HepG2 (cell line): ENCODE results near the gene CHN2. TPM values are rescaled to one million over a fixed set of nuclear protein-coding genes. Genes with fewer than 3 reads are reported as not detected.

Source experiments
- ATAC-seq: fragments of 200-7000 bp; cut with Tn5 transposase; 3 replicates; pipeline ENCODE4 v1.9.1; 2020; ENCODE audit warnings: mild to moderate bottlenecking, moderate library complexity
- BruUV-seq: library from RNA; stranded (reverse); fragments of 400-500 nt; replicated peaks from 2 replicates; lab custom pipeline; 2021; lab: Mats Ljungman, UMichigan
- CTCF ChIA-PET: fragments of 300-600 bp; formaldehyde crosslinking; extraction: SDS; loops from one replicate; lab custom pipeline; 2021; ENCODE audit warnings: low total read pairs, inconsistent platforms, low intra/inter-chr PET ratio; lab: Yijun Ruan, JAX
- POLR2A ChIA-PET: fragments of 350-600 bp; sonication (Branson Sonifier 250); formaldehyde crosslinking; loops from one replicate; lab custom pipeline; 2020; ENCODE audit warnings: antibody characterized with exemption, inconsistent platforms; lab: Yijun Ruan, JAX
- DNase-seq: peaks from one replicate; pipeline ENCODE4 v3.0.0-alpha.2; 2015; ENCODE audit warnings: low spot score
- FAIRE-seq: peaks from 3 replicates; lab custom pipeline; 2011; peaks lifted over from hg19 to GRCh38; lab: Jason Lieb, UNC
- H2AFZ ChIP-seq: one replicate; pipeline ENCODE4 v1.6.1; 2011; ENCODE audit warnings: low read length, inconsistent platforms
- H3K27ac ChIP-seq: fragments of 300-600 bp; 3 replicates; pipeline ENCODE4 v1.8.0; 2011; ENCODE audit warnings: mixed run types, mild to moderate bottlenecking, mixed read lengths, low read length, inconsistent platforms; ENCODE audit not compliant: insufficient read depth; ENCODE audit errors: extremely low read length
- H3K27me3 ChIP-seq, 2 experiments: fragments of 200-600 bp in 1 of 2; 2 replicates in 1 of 2; 3 replicates in 1 of 2; pipeline versions ENCODE4 v1.6.0 to v1.8.0; 2011; ENCODE audit warnings: low read length in 2 of 2, mild to moderate bottlenecking in 2 of 2, moderate library complexity in 2 of 2, inconsistent platforms in 1 of 2; ENCODE audit not compliant: insufficient read depth in 2 of 2, control insufficient read depth in 1 of 2
- H3K36me3 ChIP-seq, 2 experiments: fragments of 200-600 bp in 1 of 2; replicated peaks in 1 of 2; 2 replicates in 1 of 2; 3 replicates in 1 of 2; pipeline versions ENCODE4 v1.5.1 to v1.8.0; 2011; ENCODE audit warnings: low read length in 2 of 2, inconsistent platforms in 1 of 2; ENCODE audit not compliant: insufficient read depth in 2 of 2, control insufficient read depth in 1 of 2
- H3K4me1 ChIP-seq: 2 replicates; pipeline ENCODE4 v1.5.1; 2012; ENCODE audit warnings: low read length, inconsistent platforms; ENCODE audit not compliant: insufficient read depth
- H3K4me2 ChIP-seq: 2 replicates; pipeline ENCODE4 v1.6.0; 2011; ENCODE audit warnings: low read depth, low read length, inconsistent platforms
- H3K4me3 ChIP-seq, 3 experiments: fragments of 200-600 bp in 1 of 3; sonication (generic), shearing (Covaris generic) in 1 of 3; replicated peaks in 1 of 3; 2 replicates each; pipeline ENCODE4 v1.5.1; 2011 to 2016; ENCODE audit warnings: low read length in 3 of 3, inconsistent platforms in 2 of 3, low read depth in 2 of 3, mild to moderate bottlenecking in 2 of 3, control low read depth in 1 of 3, mixed read lengths in 1 of 3; ENCODE audit not compliant: insufficient read depth in 1 of 3
- H3K79me2 ChIP-seq: one replicate; pipeline ENCODE4 v1.6.1; 2011; ENCODE audit warnings: low read length, inconsistent platforms; ENCODE audit not compliant: insufficient read depth
- H3K9ac ChIP-seq: 2 replicates; pipeline ENCODE4 v1.6.0; 2011; ENCODE audit warnings: mild to moderate bottlenecking, low read depth, low read length, inconsistent platforms; ENCODE audit not compliant: insufficient read depth
- H3K9me3 ChIP-seq: 2 replicates; pipeline ENCODE4 v1.5.1; 2012; ENCODE audit warnings: mild to moderate bottlenecking, low read length
- H4K20me1 ChIP-seq: 2 replicates; pipeline ENCODE4 v1.6.0; 2011; ENCODE audit warnings: inconsistent platforms, mild to moderate bottlenecking, low read length, moderate library complexity; ENCODE audit not compliant: insufficient read depth
- BRD4 ChIP-seq: sonication (generic); formaldehyde crosslinking; IDR thresholded peaks from 2 replicates; pipeline ENCODE4 v1.4.0; 2020; ENCODE audit warnings: missing genetic modification reagents
- CBFB ChIP-seq: sonication (generic); formaldehyde crosslinking; IDR thresholded peaks from 2 replicates; pipeline ENCODE4 v1.4.0; 2020; ENCODE audit warnings: missing genetic modification reagents
- MATR3 ChIP-seq: sonication (generic); formaldehyde crosslinking; IDR thresholded peaks from 2 replicates; pipeline ENCODE4 v1.4.0; 2020; ENCODE audit warnings: missing genetic modification reagents
- NCOA2 ChIP-seq: sonication (generic); formaldehyde crosslinking; IDR thresholded peaks from 2 replicates; pipeline ENCODE4 v1.8.0; 2022; ENCODE audit warnings: inconsistent platforms
- SOX13 ChIP-seq, 3 experiments: fragments of 450-650 bp in 1 of 3; sonication (generic) in 1 of 3; formaldehyde crosslinking in 1 of 3; IDR thresholded peaks in 2 of 3; conservative IDR thresholded peaks in 1 of 3; 2 replicates each; pipeline versions ENCODE4 v1.5.0 to v1.6.1; 2016 to 2020; ENCODE audit warnings: antibody characterized with exemption in 1 of 3, mild to moderate bottlenecking in 1 of 3, missing compliant biosample characterization in 1 of 3, missing genetic modification reagents in 1 of 3, moderate library complexity in 1 of 3
- TARDBP ChIP-seq: sonication (generic); formaldehyde crosslinking; IDR thresholded peaks from 2 replicates; pipeline ENCODE4 v1.8.0; 2022; ENCODE audit warnings: mild to moderate bottlenecking, missing genetic modification reagents
- ZFYVE20 ChIP-seq: sonication (generic); formaldehyde crosslinking; IDR thresholded peaks from 2 replicates; pipeline ENCODE4 v1.8.0; 2023; ENCODE audit warnings: low read depth, mild to moderate bottlenecking, moderate library complexity, missing genetic modification reagents, borderline replicate concordance
- ZNF496 ChIP-seq: sonication (generic); formaldehyde crosslinking; IDR thresholded peaks from 2 replicates; pipeline ENCODE4 v1.8.1; 2023; ENCODE audit warnings: mild to moderate bottlenecking, moderate library complexity, missing genetic modification reagents; ENCODE audit not compliant: insufficient replicate concordance
- WGBS: methylation state at CpG from one replicate; pipeline ENCODE4 v1.1.6; 2017; ENCODE audit warnings: low lambda C conversion rate; 5-methylcytosine and 5-hydroxymethylcytosine counted together
- in situ Hi-C: cut with HindIII; loops from 2 replicates; pipeline ENCODE4 v1.10.0; 2017; ENCODE audit warnings: low pct_unique_long_range_greater_than_20kb; ENCODE audit not compliant: extremely low pct_ligation_motif_present
- intact Hi-C: fragments of 100-400 bp; cut with micrococcal nuclease; formaldehyde crosslinking; loops from one replicate; pipeline ENCODE4 v1.10.0; 2022; ENCODE audit not compliant: unreplicated experiment
- polyA plus RNA-seq, 8 experiments: library from polyadenylated mRNA; depleted of rRNA in 3 of 8; stranded (reverse) in 7 of 8; unstranded in 1 of 8; fragments of >200 nt; fragmentation: Illumina TruSeq in 4 of 8; extraction: Trizol in 4 of 8; gene quantifications; 2 replicates each; pipeline versions ENCODE4 v1.2.1 to v1.2.3, GENCODE V29; 2011 to 2016; ENCODE audit warnings: low read depth in 4 of 8, missing spikeins in 1 of 8, mixed read lengths in 1 of 8; ENCODE audit not compliant: insufficient read depth in 1 of 8
- total RNA-seq, 5 experiments: library from RNA; depleted of rRNA; stranded (reverse); fragments of >200 nt; fragmentation: Illumina TruSeq; extraction: Trizol; gene quantifications; 2 replicates each; pipeline ENCODE4 v1.2.3, GENCODE V29; 2016; ENCODE audit warnings: low read depth in 1 of 5
- TF ChIP-seq, protein P1 (sequence below): sonication (generic); formaldehyde crosslinking; IDR thresholded peaks from 2 replicates; pipeline ENCODE4 v1.8.0; 2022; ENCODE audit warnings: missing genetic modification reagents, low read depth, mild to moderate bottlenecking, borderline replicate concordance
- TF ChIP-seq, protein P2 (sequence below): sonication (generic); formaldehyde crosslinking; IDR thresholded peaks from 2 replicates; pipeline ENCODE4 v1.8.1; 2023; ENCODE audit warnings: missing genetic modification reagents, mild to moderate bottlenecking, borderline replicate concordance
- TF ChIP-seq, protein P3 (sequence below): sonication (generic); formaldehyde crosslinking; IDR thresholded peaks from 2 replicates; pipeline ENCODE4 v1.5.1; 2020; ENCODE audit warnings: missing genetic modification reagents, mild to moderate bottlenecking, borderline replicate concordance
- TF ChIP-seq, protein P4 (sequence below): sonication (generic); formaldehyde crosslinking; IDR thresholded peaks from 2 replicates; pipeline ENCODE4 v1.9.0; 2021; ENCODE audit warnings: missing genetic modification reagents, borderline replicate concordance
- TF ChIP-seq, protein P5 (sequence below): sonication (generic); formaldehyde crosslinking; IDR thresholded peaks from 2 replicates; pipeline ENCODE4 v1.5.0; 2020; ENCODE audit warnings: mild to moderate bottlenecking, missing genetic modification reagents, borderline replicate concordance

The CHN2 gene
- total and polyA plus RNA-seq, 2 of the 13 experiments (the other 11 are each of a cell fraction or from before 2014, with no cell fraction given), result 23.5 to 30.5 TPM

DNA sequence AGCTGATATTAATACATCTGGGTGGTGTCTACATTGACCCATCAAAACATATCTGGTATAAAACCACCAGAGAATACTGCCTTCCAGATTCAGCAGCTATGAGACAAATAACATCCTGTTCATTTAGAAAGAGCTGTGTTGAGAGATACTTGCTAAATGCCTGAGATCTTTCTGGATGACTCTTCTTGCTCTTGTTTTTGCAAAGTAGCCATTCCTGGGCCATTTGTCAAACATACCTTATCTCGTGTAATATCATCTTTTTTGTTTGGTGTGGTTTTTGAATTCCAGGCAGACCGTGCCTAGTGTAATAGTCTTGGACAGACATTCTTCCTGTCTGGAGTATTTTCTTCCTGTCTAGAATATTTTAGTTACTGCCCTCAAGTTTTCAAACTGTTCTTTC lies 294.4 kb downstream of the CHN2 start:
- Histone ChIP-seq H3K4me3 (no peak overlapping the region), H3K27me3 (no peaks in the 10 kb centered on the region), H2AFZ (no peak overlapping the region), H3K4me2 (no peak overlapping the region), H4K20me1 (no peaks in the 10 kb centered on the region), H3K36me3 (peaks cover 2 to 4% of the 10 kb centered on the region in 2 experiments; a peak in 2 of 5 replicates), H3K4me1 (peaks cover 72% of the 10 kb centered on the region), H3K79me2 (no peaks in the 10 kb centered on the region), H3K27ac (peak overlapping the region; percentile 9), H3K9me3 (no peaks in the 10 kb centered on the region), H3K9ac (no peak overlapping the region)
- no TSS peak for BruUV-seq
- intact Hi-C loops (loop anchor here (5.0 kb wide), 1 partner anchor 73 kb away; the partner anchor contains the start of gene PRR15), in situ Hi-C loops (no loop called here)
- DNase-seq (peak; percentile 81), FAIRE-seq (no peak), ATAC-seq (no peak)
- 12% methylated on average over 2 of the region's 2 CpGs for WGBS
- ChIA-PET POLR2A (no interaction called here), CTCF (no interaction called here)
- no peak for TF ChIP-seq ZNF496 (CRISPR knock-in tag)
- no peak for TF ChIP-seq BRD4 (CRISPR knock-in tag)
- TF ChIP-seq ZFYVE20 (CRISPR knock-in tag), result no peak
- TF ChIP-seq, protein P1, sequence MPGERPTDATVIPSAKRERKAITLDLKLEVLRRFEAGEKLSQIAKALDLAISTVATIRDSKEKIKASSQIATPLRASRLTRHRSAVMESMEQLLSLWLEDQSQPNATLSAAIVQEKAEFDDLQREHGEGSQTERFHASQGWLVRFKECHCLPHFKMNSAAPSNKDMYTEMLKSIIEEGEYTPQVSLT (CRISPR knock-in tag), result no peak
- no peak for TF ChIP-seq TARDBP (CRISPR knock-in tag)
- peak; percentile 10; the same call in 1 of the 2 replicates for TF ChIP-seq NCOA2 (CRISPR knock-in tag)
- TF ChIP-seq, protein P2, sequence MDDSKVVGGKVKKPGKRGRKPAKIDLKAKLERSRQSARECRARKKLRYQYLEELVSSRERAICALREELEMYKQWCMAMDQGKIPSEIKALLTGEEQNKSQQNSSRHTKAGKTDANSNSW (CRISPR knock-in tag), result no peak
- no peak for TF ChIP-seq SOX13 (IDR thresholded peaks at IDR 0.05)
- 0 out of 4 replicates have a peak, but pooled peaks of 1 of the 2 experiments have one; percentile 34 for TF ChIP-seq SOX13 (CRISPR knock-in tag; conservative IDR thresholded peaks at IDR 0.05 in 1 of 2, IDR thresholded peaks at IDR 0.05 in 1 of 2)
- TF ChIP-seq, protein P3, sequence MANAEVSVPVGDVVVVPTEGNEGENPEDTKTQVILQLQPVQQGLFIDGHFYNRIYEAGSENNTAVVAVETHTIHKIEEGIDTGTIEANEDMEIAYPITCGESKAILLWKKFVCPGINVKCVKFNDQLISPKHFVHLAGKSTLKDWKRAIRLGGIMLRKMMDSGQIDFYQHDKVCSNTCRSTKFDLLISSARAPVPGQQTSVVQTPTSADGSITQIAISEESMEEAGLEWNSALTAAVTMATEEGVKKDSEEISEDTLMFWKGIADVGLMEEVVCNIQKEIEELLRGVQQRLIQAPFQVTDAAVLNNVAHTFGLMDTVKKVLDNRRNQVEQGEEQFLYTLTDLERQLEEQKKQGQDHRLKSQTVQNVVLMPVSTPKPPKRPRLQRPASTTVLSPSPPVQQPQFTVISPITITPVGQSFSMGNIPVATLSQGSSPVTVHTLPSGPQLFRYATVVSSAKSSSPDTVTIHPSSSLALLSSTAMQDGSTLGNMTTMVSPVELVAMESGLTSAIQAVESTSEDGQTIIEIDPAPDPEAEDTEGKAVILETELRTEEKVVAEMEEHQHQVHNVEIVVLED (CRISPR knock-in tag), result no peak
- no peak for TF ChIP-seq MATR3 (CRISPR knock-in tag)
- TF ChIP-seq, protein P4, sequence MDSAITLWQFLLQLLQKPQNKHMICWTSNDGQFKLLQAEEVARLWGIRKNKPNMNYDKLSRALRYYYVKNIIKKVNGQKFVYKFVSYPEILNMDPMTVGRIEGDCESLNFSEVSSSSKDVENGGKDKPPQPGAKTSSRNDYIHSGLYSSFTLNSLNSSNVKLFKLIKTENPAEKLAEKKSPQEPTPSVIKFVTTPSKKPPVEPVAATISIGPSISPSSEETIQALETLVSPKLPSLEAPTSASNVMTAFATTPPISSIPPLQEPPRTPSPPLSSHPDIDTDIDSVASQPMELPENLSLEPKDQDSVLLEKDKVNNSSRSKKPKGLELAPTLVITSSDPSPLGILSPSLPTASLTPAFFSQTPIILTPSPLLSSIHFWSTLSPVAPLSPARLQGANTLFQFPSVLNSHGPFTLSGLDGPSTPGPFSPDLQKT (CRISPR knock-in tag), result no peak
- TF ChIP-seq, protein P5, sequence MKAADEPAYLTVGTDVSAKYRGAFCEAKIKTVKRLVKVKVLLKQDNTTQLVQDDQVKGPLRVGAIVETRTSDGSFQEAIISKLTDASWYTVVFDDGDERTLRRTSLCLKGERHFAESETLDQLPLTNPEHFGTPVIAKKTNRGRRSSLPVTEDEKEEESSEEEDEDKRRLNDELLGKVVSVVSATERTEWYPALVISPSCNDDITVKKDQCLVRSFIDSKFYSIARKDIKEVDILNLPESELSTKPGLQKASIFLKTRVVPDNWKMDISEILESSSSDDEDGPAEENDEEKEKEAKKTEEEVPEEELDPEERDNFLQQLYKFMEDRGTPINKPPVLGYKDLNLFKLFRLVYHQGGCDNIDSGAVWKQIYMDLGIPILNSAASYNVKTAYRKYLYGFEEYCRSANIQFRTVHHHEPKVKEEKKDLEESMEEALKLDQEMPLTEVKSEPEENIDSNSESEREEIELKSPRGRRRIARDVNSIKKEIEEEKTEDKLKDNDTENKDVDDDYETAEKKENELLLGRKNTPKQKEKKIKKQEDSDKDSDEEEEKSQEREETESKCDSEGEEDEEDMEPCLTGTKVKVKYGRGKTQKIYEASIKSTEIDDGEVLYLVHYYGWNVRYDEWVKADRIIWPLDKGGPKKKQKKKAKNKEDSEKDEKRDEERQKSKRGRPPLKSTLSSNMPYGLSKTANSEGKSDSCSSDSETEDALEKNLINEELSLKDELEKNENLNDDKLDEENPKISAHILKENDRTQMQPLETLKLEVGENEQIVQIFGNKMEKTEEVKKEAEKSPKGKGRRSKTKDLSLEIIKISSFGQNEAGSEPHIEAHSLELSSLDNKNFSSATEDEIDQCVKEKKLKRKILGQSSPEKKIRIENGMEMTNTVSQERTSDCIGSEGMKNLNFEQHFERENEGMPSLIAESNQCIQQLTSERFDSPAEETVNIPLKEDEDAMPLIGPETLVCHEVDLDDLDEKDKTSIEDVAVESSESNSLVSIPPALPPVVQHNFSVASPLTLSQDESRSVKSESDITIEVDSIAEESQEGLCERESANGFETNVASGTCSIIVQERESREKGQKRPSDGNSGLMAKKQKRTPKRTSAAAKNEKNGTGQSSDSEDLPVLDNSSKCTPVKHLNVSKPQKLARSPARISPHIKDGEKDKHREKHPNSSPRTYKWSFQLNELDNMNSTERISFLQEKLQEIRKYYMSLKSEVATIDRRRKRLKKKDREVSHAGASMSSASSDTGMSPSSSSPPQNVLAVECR (CRISPR knock-in tag), result no peak
- 0 out of 2 replicates have a peak, but pooled peaks have one; percentile 33 for TF ChIP-seq CBFB (CRISPR knock-in tag)
